ENCODE results near the gene RPL5.

Gene RPL5

GRCh38 chr1:92855236-92855635 is 23.4 kb downstream of the RPL5 start:
- DNase-seq (ENCODE audit: low read depth, low spot score) = no peak

GRCh38 chr1:92857817-92858216 is 26.0 kb downstream of the RPL5 start:
- DNase-seq (ENCODE audit: low read depth, low spot score) = no peak

- peak; percentile 43 for DNase-seq (ENCODE audit: low read depth, low spot score)
Observed at GRCh38 chr1:92858564-92859399, 26.9 kb downstream of the RPL5 start.

- no peak for DNase-seq (ENCODE audit: low read depth, low spot score)
Observed at GRCh38 chr1:92859400-92860039, 27.7 kb downstream of the RPL5 start.

DNA sequence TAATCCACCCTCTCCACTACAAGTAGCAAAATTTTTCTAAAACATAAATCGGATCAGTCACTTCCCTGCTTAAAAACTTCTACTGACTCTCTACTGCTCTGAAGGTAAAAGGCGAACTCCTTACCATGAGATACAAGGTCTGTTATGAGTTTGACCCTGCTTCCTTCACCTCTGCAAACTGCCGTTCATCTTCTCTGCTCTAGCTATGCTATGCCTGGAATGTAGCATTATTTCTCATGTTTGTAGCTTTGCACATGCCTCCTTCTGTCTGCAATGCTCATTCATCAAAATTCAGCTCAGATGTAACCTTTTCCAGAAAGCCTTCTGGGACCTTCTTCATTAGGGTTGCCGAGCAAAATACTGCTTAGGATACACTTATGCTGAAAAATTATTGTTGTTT is 30.8 kb downstream of the RPL5 start:
- DNase-seq (ENCODE audit: low read depth, low spot score) = no peak

DNA sequence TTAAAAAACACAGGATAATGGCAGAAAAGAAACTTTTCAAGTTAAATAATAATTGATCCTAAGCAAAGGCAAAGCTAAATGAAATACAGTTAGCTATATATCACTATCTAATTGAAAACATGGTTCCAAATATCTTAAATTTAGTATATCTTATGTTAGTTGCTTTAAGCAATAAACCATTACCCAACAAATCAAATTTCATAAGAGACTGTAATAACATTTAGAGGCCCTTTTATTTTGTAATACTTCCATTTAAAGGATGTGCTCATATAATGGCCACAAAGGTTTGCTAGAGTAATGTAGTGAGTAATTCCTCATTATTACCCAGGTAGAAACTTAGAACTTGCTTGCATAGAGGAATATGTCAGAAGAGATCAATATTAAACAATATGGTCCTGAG is 32.3 kb downstream of the RPL5 start:
- DNase-seq (ENCODE audit: low read depth, low spot score) = no peak

DNA sequence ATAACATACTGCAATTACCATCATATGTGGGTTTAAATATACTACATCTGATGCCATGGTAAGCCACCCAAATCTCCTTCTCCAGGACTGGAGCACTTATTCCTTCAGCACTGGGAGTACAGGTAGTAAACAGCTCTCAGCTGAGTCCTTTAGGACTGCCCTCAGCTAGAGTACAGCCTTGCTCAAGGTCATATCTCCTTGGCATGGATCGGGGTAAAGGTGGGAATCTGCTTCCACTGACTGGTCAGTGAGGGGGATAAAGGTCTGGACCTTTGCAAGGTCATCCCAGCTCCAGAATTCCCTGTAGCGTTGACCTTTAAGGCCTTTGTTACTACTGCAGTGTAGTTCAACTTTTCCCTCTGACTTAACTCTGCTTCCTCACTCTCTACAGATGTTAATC is 38.8 kb downstream of the RPL5 start:
- no peak for DNase-seq (ENCODE audit: low read depth, low spot score)

- no peak for DNase-seq (ENCODE audit: low read depth, low spot score)
Observed at GRCh38 chr1:92872719-92873118, 40.9 kb downstream of the RPL5 start.

DNA sequence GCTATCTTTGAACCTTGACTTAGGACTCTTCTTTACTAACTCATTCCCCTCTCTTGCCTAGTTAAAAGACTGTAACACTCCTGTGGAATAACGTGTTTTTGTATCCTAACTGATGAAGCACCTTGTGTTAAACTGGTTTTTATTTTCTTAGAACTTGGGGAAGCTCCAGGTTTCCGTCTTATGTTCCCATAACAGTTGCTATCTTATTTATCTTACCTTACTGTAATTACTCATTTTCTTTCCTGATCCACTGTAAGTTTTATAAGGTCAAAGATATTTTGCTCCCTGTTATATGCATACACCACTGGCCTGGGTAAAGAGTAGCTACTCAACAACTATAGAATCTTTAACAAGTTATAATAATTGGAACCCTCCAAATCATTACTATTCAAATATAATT is 43.1 kb downstream of the RPL5 start:
- DNase-seq (ENCODE audit: low read depth, low spot score) = no peak

DNA sequence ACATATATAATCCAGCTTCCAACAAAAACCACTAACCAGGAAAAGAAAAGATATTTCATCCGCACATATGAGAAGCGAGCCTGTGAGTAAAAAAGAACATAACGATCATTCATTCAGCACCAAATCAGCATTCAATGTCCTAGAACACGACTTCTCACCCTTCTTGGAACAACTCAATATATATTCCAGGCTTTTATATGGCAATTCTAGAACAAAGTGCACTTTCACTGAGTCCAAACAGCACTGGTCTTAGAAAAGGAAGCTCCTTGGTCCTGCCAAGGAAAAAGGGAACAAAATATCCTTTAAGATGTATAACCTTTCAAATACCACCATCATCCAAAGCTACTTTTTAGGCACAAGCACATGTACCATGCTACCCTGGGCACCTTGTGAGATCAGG is 44.5 kb downstream of the RPL5 start:
- DNase-seq (ENCODE audit: low read depth, low spot score) = no peak

GRCh38 chr1:92877081-92877711 is 45.4 kb downstream of the RPL5 start:
- DNase-seq (ENCODE audit: low read depth, low spot score) = no peak

GRCh38 chr1:92877792-92878191 is 46.0 kb downstream of the RPL5 start:
- DNase-seq (ENCODE audit: low read depth, low spot score) = no peak

GRCh38 chr1:92879316-92879968 is 47.6 kb downstream of the RPL5 start:
- DNase-seq (ENCODE audit: low read depth, low spot score) = no peak

DNA sequence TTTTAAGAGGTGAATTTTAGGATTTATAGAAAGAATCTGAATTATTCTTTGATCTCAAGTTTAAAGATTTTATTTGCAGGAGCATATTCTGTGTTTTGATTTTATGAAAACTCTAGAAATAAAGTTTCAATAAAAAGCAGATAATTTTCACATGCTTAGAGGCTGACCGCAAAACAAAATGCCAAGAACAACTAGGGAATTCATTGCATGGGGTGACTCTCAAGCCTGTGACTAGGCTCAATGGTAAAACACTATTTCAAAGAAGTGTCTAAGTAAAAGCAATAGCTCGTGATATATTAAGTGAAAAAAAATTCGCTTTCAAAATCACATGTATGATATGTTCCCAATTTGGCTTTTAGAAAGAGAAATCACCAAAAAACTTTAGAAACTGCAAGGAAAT is 49.6 kb downstream of the RPL5 start:
- DNase-seq (ENCODE audit: low read depth, low spot score) = no peak

- DNase-seq (ENCODE audit: low read depth, low spot score) = no peak
Observed at GRCh38 chr1:92882819-92883218, 51.0 kb downstream of the RPL5 start.

GRCh38 chr1:92883297-92883696 is 51.5 kb downstream of the RPL5 start:
- no peak for DNase-seq (ENCODE audit: low read depth, low spot score)

GRCh38 chr1:92884195-92884594 is 52.4 kb downstream of the RPL5 start:
- no peak for DNase-seq (ENCODE audit: low read depth, low spot score)

GRCh38 chr1:92886886-92887419 is 55.1 kb downstream of the RPL5 start:
- DNase-seq (ENCODE audit: low read depth, low spot score) = no peak

DNA sequence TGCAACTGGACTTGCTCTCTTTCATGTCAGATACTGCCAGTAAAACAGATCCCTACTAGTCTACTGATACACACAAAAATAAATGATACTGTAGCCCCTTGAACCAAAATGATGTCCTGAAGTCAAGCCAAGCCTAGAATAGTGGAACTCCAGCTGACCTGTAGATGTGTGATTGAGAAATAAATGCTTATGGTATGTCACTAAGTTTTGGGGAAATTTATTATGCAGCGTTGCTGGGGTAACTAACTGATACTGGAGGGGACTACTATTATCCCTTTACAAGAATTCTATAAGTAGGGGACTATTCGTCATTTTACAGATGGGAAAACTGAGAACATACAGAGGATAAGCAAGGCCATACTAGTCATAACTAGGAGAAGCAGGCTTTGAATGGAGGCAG is 55.6 kb downstream of the RPL5 start:
- no peak for DNase-seq (ENCODE audit: low read depth, low spot score)
